HG03460 (cell line): ENCODE results near the gene SLC28A1.
"Not testable (repeated sequence)": the region's sequence is repeated elsewhere in the genome, so short reads cannot be mapped to it uniquely, and the experiment has no call there.

Experiments
- ATAC-seq: cut with Tn5 transposase; IDR thresholded peaks from one replicate; pipeline ENCODE4 v1.9.1; 2021; ENCODE audit not compliant: unreplicated experiment

Gene SLC28A1

GRCh38 chr15:84883916-84884781 lies at the start of gene SLC28A1:
TSS of gene SLC28A1 (plus strand) at chr15:84884662. CDS start at chr15:84887761, 3,099 bp downstream.
- ATAC-seq: no peak

- no peak for ATAC-seq
Measured at GRCh38 chr15:84834969-84835368, 49.5 kb upstream of the SLC28A1 start.

GRCh38 chr15:84835661-84836337 lies 48.7 kb upstream of the SLC28A1 start:
- no peak for ATAC-seq

- no peak for ATAC-seq
Measured at GRCh38 chr15:84836844-84837243, 47.6 kb upstream of the SLC28A1 start.

DNA sequence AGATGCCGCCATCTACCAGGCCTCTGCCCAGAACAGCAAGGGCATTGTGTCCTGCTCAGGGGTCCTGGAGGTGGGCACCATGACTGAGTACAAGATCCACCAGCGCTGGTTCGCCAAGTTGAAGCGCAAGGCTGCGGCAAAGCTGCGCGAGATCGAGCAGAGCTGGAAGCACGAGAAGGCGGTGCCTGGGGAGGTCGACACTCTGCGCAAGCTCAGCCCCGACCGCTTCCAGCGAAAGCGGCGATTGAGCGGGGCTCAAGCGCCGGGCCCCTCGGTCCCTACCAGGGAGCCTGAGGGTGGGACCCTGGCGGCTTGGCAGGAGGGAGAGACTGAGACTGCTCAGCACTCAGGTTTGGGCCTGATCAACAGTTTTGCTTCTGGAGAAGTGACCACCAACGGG lies 44.7 kb upstream of the SLC28A1 start:
- no peak for ATAC-seq

DNA sequence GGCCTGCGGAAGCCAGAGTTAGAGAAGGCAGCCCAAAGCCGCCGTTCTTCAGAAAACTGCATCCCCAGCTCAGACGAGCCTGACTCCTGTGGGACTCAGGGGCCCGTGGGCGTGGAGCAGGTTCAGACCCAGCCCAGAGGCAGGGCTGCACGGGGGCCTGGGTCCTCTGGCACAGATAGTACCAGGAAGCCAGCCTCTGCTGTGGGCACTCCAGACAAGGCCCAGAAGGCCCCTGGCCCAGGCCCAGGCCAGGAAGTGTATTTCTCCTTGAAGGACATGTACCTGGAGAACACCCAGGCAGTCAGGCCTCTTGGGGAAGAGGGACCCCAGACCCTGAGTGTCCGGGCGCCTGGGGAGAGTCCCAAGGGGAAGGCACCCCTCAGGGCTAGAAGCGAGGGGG lies 44.2 kb upstream of the SLC28A1 start:
- ATAC-seq: no peak

GRCh38 chr15:84840741-84841429 lies 43.6 kb upstream of the SLC28A1 start:
- ATAC-seq: no peak

DNA sequence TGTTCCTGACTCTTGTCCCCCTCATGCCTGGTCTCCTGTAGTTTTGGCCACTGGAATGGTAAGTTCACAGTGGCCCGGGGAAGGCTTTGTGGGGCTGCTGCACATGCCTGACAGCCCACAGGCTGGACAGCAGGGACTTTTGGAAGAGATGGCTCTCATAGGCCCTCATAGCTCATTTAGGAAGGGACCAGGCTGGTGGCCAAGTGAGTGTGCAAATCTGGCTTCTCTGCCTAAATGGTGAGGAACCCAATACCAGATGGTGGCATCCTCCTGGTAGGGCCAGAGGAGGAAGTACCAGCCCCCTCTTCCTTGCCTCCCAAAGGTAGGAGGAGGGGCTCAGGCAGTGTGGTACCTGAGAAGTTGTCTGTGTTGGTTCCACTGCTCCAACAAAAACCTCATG lies 41.7 kb upstream of the SLC28A1 start:
- ATAC-seq: no peak

GRCh38 chr15:84844964-84845363 lies 39.5 kb upstream of the SLC28A1 start:
- ATAC-seq: no peak

- not testable (repeated sequence) for ATAC-seq
Measured at GRCh38 chr15:84845631-84846030, 38.8 kb upstream of the SLC28A1 start.

- no peak for ATAC-seq
Measured at GRCh38 chr15:84846269-84846668, 38.2 kb upstream of the SLC28A1 start.

- no peak for ATAC-seq
Measured at GRCh38 chr15:84847382-84847781, 37.1 kb upstream of the SLC28A1 start.

GRCh38 chr15:84852212-84852611 lies 32.2 kb upstream of the SLC28A1 start:
- no peak for ATAC-seq

GRCh38 chr15:84855136-84855535 lies 29.3 kb upstream of the SLC28A1 start:
- no peak for ATAC-seq

GRCh38 chr15:84855765-84856164 lies 28.7 kb upstream of the SLC28A1 start:
- no peak for ATAC-seq

DNA sequence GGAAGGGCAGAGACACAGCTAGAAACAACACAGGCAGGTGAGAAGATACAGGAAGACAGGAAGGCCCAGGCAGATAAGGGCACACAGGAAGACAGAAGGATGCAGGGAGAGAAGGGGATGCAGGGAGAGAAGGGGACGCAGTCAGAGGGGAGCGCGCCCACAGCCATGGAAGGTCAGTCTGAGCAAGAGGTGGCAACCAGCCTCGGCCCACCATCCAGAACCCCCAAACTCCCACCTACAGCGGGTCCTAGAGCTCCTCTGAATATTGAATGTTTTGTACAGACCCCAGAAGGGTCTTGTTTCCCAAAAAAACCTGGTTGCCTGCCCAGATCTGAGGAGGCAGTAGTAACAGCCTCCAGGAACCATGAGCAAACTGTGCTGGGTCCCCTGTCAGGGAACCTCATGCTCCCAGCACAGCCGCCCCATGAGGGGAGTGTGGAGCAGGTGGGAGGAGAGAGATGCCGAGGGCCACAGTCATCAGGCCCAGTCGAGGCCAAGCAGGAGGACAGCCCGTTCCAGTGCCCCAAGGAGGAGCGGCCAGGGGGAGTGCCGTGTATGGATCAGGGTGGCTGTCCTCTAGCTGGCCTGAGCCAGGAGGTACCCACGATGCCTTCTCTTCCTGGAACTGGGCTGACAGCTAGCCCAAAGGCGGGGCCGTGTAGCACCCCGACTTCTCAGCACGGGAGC lies 27.6 kb upstream of the SLC28A1 start:
- no peak for ATAC-seq

DNA sequence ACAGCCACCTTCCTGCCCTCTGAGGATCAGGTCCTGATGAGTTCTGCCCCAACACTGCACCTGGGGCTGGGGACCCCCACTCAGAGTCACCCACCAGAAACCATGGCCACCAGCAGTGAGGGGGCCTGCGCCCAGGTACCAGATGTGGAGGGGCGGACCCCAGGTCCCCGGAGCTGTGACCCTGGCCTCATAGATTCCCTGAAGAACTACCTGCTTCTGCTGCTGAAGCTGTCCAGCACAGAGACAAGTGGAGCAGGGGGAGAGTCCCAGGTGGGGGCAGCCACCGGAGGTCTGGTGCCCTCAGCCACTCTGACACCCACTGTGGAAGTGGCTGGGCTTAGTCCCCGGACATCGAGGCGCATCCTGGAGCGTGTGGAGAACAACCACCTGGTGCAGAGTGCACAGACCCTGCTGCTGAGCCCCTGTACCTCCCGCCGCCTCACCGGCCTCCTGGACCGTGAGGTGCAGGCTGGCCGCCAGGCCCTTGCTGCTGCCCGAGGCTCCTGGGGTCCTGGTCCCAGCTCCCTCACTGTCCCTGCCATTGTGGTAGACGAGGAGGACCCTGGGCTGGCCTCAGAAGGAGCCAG lies 27.0 kb upstream of the SLC28A1 start:
- ATAC-seq: no peak

GRCh38 chr15:84858231-84858630 lies 26.2 kb upstream of the SLC28A1 start:
- no peak for ATAC-seq

- no peak for ATAC-seq
Measured at GRCh38 chr15:84859144-84859543, 25.3 kb upstream of the SLC28A1 start.

DNA sequence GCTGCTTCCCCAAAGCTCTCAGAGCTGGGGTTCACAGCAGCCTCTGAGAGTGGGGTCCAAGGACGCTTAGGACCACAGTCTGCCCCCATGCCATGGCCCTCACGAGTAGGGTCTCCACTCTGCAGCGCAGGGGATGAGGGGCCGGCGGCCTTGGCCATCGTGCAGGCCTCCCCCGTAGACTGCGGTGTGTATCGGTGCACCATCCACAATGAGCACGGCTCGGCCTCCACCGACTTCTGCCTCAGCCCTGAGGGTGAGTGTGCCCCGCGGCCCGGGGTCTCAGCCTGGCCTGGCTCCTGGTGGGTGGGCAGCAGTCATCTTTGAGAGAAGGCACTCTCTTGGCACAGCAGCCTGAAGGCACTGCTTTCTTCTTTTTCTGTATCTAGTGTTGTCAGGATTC lies 24.8 kb upstream of the SLC28A1 start:
- ATAC-seq: no peak

DNA sequence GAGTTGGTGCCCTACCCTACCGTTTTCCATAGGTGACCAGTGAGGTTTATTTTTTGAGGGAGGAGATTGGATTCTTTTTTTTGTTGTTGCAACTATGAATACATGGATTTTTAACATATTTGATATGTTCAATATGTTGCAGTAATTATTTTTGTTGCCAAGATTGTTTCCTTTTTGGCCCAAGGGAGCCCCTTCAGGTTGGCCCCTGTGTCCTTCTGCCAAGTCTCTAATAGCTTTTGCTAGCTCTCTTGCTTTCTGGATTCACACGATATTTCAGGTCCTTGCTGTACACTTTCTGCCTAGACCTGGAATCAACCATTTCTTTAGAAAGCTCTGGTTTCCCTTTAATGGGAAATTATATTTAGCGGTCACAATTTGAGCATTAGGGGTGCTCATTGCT lies 22.7 kb upstream of the SLC28A1 start:
- ATAC-seq: no peak
